Endothelial cell of umbilical vein (primary cell): ENCODE measurements around the gene BDKRB2.

ENCODE experiments used
- CTCF ChIP-seq, 2 donors: IDR thresholded peaks; 1 replicate in 1 of 2; 2 replicates in 1 of 2; pipeline ENCODE4 v1.5.1; 2011; ENCODE audit warnings: low read length in 2 of 2, mild to moderate bottlenecking in 2 of 2, moderate library complexity in 2 of 2, control low read depth in 1 of 2, inconsistent platforms in 1 of 2, low read depth in 1 of 2; ENCODE audit not compliant: insufficient read depth in 1 of 2; ENCODE audit errors: extremely low read depth in 1 of 2
- EZH2 ChIP-seq: IDR thresholded peaks from 2 replicates; pipeline ENCODE4 v1.6.1; 2012; ENCODE audit warnings: borderline replicate concordance, low read depth, mild to moderate bottlenecking, moderate library complexity, low read length, inconsistent platforms; ENCODE audit not compliant: severe bottlenecking
- FOS ChIP-seq: IDR thresholded peaks from 2 replicates; pipeline ENCODE4 v1.6.1; 2011; ENCODE audit warnings: mild to moderate bottlenecking, low read length, moderate library complexity, borderline replicate concordance; ENCODE audit not compliant: insufficient read depth
- JUN ChIP-seq: IDR thresholded peaks from 2 replicates; pipeline ENCODE4 v1.6.1; 2011; ENCODE audit warnings: borderline replicate concordance, low read depth; ENCODE audit not compliant: insufficient read length, insufficient read depth
- MAX ChIP-seq: IDR thresholded peaks from 2 replicates; pipeline ENCODE4 v1.6.1; 2011; ENCODE audit not compliant: insufficient read depth, insufficient read length
- MYC ChIP-seq: IDR thresholded peaks from one replicate; pipeline ENCODE4 v1.6.1; 2011; ENCODE audit warnings: mild to moderate bottlenecking, low read depth, low read length
- POLR2A ChIP-seq: IDR thresholded peaks from 2 replicates; pipeline ENCODE4 v1.6.1; 2012; ENCODE audit warnings: low read depth, mild to moderate bottlenecking, control low read depth, low read length
- POLR2AphosphoS5 ChIP-seq: IDR thresholded peaks from 2 replicates; pipeline ENCODE4 v1.6.1; 2012; ENCODE audit warnings: low read depth, mild to moderate bottlenecking, control low read depth, low read length, moderate library complexity; ENCODE audit not compliant: insufficient read depth

GRCh38 chr14:96204151-96205058 lies at the start of gene BDKRB2:
- TF ChIP-seq CTCF (IDR thresholded peaks at IDR 0.05; ENCODE audit: extremely low read depth in 1 of 2, insufficient read depth in 1 of 2, low read depth in 1 of 2, low read length in 2 of 2): no peak
- no peak for TF ChIP-seq POLR2A
- no peak for TF ChIP-seq EZH2
- no peak for TF ChIP-seq POLR2AphosphoS5
- no peak for TF ChIP-seq MYC
- TF ChIP-seq MAX: no peak
- TF ChIP-seq JUN: no peak
- TF ChIP-seq FOS: no peak
